Measurements from ENCODE around the gene FRMD6.

GRCh38 chr14:51638071-51638944, 13.4 kb upstream of the FRMD6 start:
- no peak for TF ChIP-seq CTCF (IDR thresholded peaks at IDR 0.05; ENCODE audit: borderline replicate concordance, extremely low read depth, low read length, poor library complexity, severe bottlenecking)
- TF ChIP-seq EZH2 (IDR thresholded peaks at IDR 0.05; ENCODE audit: borderline replicate concordance, low read depth, low read length, severe bottlenecking): no peak

All from DND-41 (cell line).